Erythroblast (primary cell): Measurements from ENCODE around the gene EDN1.

ENCODE experiments used
- GATA1 ChIP-seq: IDR thresholded peaks from 2 replicates; pipeline ENCODE4 v1.6.1; 2011; ENCODE audit warnings: low read depth, mild to moderate bottlenecking, control low read depth, low read length, moderate library complexity
- POLR2A ChIP-seq: IDR thresholded peaks from 2 replicates; pipeline ENCODE4 v1.6.1; 2011; ENCODE audit warnings: mild to moderate bottlenecking, low read length

DNA sequence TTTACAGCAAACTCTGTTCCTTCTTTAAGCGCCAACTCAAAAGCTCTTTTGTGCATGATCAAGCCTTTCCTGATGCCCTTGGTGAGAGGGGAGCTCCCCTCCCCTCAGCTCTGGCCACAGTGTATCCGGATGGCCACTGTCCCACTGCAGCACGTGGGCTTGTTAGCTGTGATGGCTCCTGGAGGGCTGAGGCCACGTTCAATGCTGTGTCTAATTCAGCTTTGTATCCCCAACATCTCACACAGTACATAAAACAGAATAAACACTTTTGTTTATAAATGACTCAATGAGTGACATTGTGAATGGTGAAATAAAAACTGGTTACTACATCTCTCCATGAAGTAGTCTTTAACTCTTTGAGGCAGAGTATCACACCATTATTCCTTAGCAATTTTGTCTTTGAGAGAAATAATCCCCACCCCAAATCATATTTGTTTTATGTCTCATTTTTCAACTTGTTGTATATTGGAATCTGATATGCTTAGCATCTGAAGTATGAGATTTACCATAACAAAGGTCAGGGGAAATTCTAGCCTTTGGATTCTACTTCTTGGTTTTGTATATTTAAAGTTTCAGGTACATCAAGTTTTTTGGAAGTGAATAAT, 44.5 kb downstream of the EDN1 start:
- TF ChIP-seq POLR2A = no peak
- no peak for TF ChIP-seq GATA1
